ENCODE measurements around the gene CAMTA1.

CAMTA1 gene

DNA sequence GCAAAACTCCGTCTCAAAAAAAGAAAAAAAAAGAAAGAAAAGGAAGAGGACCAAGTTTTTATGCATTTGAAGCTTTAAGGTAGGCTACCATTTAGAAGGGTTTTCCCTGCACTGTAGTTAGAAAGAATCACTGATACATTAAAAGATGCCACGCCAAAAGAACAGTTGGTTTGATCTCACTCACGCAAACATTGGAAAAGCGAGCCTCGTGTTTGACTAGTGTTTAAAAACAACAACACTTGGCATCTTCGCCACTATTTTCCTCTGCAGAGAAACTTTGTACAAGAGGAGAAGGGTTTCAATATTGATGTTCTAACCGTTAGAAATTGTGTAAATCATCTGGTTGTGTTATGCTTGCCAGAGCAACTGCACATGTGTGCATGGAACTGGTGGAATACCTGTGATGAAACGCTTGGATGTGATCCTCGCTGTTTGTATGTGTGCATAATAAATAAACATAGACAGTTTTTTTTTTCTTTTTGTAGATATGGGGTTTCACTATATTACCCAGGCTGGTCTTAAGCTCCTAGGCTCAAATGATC, 24.0 kb upstream of the CAMTA1 start:
- H3K27me3 ChIP-seq (ENCODE audit: low read depth, low read length) = no peaks in the 10 kb centered on the region
- no peak overlapping the region for H3K27ac ChIP-seq (ENCODE audit: low read length)
- H3K4me1 ChIP-seq (ENCODE audit: control insufficient read depth in 1 of 2, insufficient read depth in 2 of 2, low read length in 2 of 2) = no peaks in the 10 kb centered on the region
- H3K9me3 ChIP-seq (ENCODE audit: control insufficient read depth in 1 of 2, low read length in 2 of 2) = no peaks in the 10 kb centered on the region
- H3K4me3 ChIP-seq (ENCODE audit: low read depth in 1 of 2, low read length in 2 of 2) = no peak overlapping the region
- H3K36me3 ChIP-seq (ENCODE audit: control insufficient read depth in 1 of 2, insufficient read depth in 2 of 2, low read length in 2 of 2) = no peaks in the 10 kb centered on the region

DNA sequence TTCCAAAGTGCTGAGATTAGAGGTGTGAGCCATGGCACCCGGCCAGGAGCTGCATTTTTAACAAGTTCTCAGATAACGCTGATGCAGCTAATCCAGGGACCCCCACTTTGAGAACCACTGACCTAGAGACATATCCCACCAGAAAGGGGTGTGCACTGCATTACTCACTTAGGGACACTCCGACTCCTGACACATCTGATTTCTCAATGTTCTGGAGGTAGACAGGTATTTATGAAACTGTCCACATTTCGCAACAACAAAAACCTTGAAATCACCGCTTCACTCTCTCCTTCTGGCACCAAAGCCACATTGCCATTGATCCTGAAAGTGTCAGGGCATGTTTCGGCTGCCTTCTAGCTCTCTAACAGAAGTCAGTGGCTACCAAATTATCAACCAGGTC, 23.2 kb upstream of the CAMTA1 start:
- Histone ChIP-seq H3K4me3 (ENCODE audit: low read depth in 1 of 2, low read length in 2 of 2) (no peak overlapping the region), H3K4me1 (ENCODE audit: control insufficient read depth in 1 of 2, insufficient read depth in 2 of 2, low read length in 2 of 2) (no peaks in the 10 kb centered on the region), H3K36me3 (ENCODE audit: control insufficient read depth in 1 of 2, insufficient read depth in 2 of 2, low read length in 2 of 2) (no peaks in the 10 kb centered on the region), H3K27ac (ENCODE audit: low read length) (no peak overlapping the region), H3K27me3 (ENCODE audit: low read depth, low read length) (no peaks in the 10 kb centered on the region), H3K9me3 (ENCODE audit: control insufficient read depth in 1 of 2, low read length in 2 of 2) (no peaks in the 10 kb centered on the region)

- Histone ChIP-seq H3K9me3 (ENCODE audit: control insufficient read depth in 1 of 2, low read length in 2 of 2) (no peaks in the 10 kb centered on the region), H3K36me3 (ENCODE audit: control insufficient read depth in 1 of 2, insufficient read depth in 2 of 2, low read length in 2 of 2) (no peaks in the 10 kb centered on the region), H3K27me3 (ENCODE audit: low read depth, low read length) (no peaks in the 10 kb centered on the region), H3K27ac (ENCODE audit: low read length) (no peak overlapping the region), H3K4me1 (ENCODE audit: control insufficient read depth in 1 of 2, insufficient read depth in 2 of 2, low read length in 2 of 2) (peaks cover 0 to 14% of the 10 kb centered on the region in 2 donors), H3K4me3 (ENCODE audit: low read depth in 1 of 2, low read length in 2 of 2) (no peak overlapping the region)
These were observed 14.4 kb upstream of the CAMTA1 start for GRCh38 chr1:6770751-6771440.

GRCh38 chr1:6771441-6771769, 13.8 kb upstream of the CAMTA1 start:
- H3K36me3 ChIP-seq (ENCODE audit: control insufficient read depth in 1 of 2, insufficient read depth in 2 of 2, low read length in 2 of 2) = no peaks in the 10 kb centered on the region
- H3K27ac ChIP-seq (ENCODE audit: low read length) = no peak overlapping the region
- no peaks in the 10 kb centered on the region for H3K27me3 ChIP-seq (ENCODE audit: low read depth, low read length)
- H3K9me3 ChIP-seq (ENCODE audit: control insufficient read depth in 1 of 2, low read length in 2 of 2) = no peaks in the 10 kb centered on the region
- peaks cover 0 to 14% of the 10 kb centered on the region in 2 donors for H3K4me1 ChIP-seq (ENCODE audit: control insufficient read depth in 1 of 2, insufficient read depth in 2 of 2, low read length in 2 of 2)
- H3K4me3 ChIP-seq (ENCODE audit: low read depth in 1 of 2, low read length in 2 of 2) = no peak overlapping the region

DNA sequence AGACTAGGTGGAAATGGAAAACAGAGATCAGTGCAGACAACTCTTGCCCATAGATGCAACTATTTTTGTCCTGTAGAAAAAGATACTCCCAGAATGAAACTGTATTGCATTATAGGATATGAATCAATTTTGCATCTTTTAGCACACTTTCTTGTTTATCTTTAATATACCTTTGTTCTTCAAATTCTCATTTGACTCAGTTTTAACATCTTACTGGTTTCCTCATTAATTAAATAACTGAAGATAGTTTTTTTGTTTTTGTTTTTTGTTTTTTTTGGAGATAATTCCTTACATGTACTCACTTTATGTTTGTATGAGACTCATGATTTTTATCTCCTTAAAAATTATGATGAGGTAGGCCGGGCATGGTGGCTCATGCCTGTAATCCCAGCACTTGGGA, 10.9 kb upstream of the CAMTA1 start:
- Histone ChIP-seq H3K4me3 (ENCODE audit: low read depth in 1 of 2, low read length in 2 of 2) (no peak overlapping the region), H3K9me3 (ENCODE audit: control insufficient read depth in 1 of 2, low read length in 2 of 2) (no peaks in the 10 kb centered on the region), H3K4me1 (ENCODE audit: control insufficient read depth in 1 of 2, insufficient read depth in 2 of 2, low read length in 2 of 2) (peaks cover 0 to 14% of the 10 kb centered on the region in 2 donors), H3K27ac (ENCODE audit: low read length) (no peak overlapping the region), H3K36me3 (ENCODE audit: control insufficient read depth in 1 of 2, insufficient read depth in 2 of 2, low read length in 2 of 2) (no peaks in the 10 kb centered on the region), H3K27me3 (ENCODE audit: low read depth, low read length) (no peaks in the 10 kb centered on the region)

- Histone ChIP-seq H3K9me3 (ENCODE audit: control insufficient read depth in 1 of 2, low read length in 2 of 2) (no peaks in the 10 kb centered on the region), H3K27me3 (ENCODE audit: low read depth, low read length) (no peaks in the 10 kb centered on the region), H3K36me3 (ENCODE audit: control insufficient read depth in 1 of 2, insufficient read depth in 2 of 2, low read length in 2 of 2) (no peaks in the 10 kb centered on the region), H3K4me3 (ENCODE audit: low read depth in 1 of 2, low read length in 2 of 2) (no peak overlapping the region), H3K4me1 (ENCODE audit: control insufficient read depth in 1 of 2, insufficient read depth in 2 of 2, low read length in 2 of 2) (peaks cover 0 to 14% of the 10 kb centered on the region in 2 donors), H3K27ac (ENCODE audit: low read length) (no peak overlapping the region)
These were observed 9.8 kb upstream of the CAMTA1 start for GRCh38 chr1:6775261-6776043.

DNA sequence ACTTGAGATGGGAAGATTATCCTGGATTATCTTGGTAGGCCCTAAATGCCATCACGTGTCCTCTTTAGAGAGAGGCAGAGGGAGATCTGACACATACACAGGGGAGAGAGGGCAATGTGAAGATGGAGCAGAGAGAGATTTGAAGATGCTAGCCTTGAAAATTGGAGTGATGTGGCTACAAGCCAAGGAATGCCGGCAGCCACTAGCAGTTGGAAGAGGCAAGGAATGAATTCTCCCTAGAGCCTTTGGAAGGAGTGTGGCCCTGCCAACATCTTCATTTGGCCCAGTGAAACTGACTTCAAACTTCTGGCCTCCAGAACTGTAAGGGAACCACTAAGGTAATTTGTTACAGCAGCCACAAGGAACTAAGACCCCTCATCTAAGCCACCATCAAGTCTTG, 8.9 kb upstream of the CAMTA1 start:
- H3K4me3 ChIP-seq (ENCODE audit: low read depth in 1 of 2, low read length in 2 of 2) = no peak overlapping the region
- H3K27me3 ChIP-seq (ENCODE audit: low read depth, low read length) = no peaks in the 10 kb centered on the region
- H3K27ac ChIP-seq (ENCODE audit: low read length) = no peak overlapping the region
- H3K4me1 ChIP-seq (ENCODE audit: control insufficient read depth in 1 of 2, insufficient read depth in 2 of 2, low read length in 2 of 2) = peaks cover 0 to 4% of the 10 kb centered on the region in 2 donors
- no peaks in the 10 kb centered on the region for H3K36me3 ChIP-seq (ENCODE audit: control insufficient read depth in 1 of 2, insufficient read depth in 2 of 2, low read length in 2 of 2)
- H3K9me3 ChIP-seq (ENCODE audit: control insufficient read depth in 1 of 2, low read length in 2 of 2) = no peaks in the 10 kb centered on the region

- no peaks in the 10 kb centered on the region for H3K36me3 ChIP-seq (ENCODE audit: control insufficient read depth in 1 of 2, insufficient read depth in 2 of 2, low read length in 2 of 2)
- H3K27me3 ChIP-seq (ENCODE audit: low read depth, low read length) = no peaks in the 10 kb centered on the region
- no peak overlapping the region for H3K27ac ChIP-seq (ENCODE audit: low read length)
- no peak overlapping the region for H3K4me3 ChIP-seq (ENCODE audit: low read depth in 1 of 2, low read length in 2 of 2)
- H3K9me3 ChIP-seq (ENCODE audit: control insufficient read depth in 1 of 2, low read length in 2 of 2) = no peaks in the 10 kb centered on the region
- no peaks in the 10 kb centered on the region for H3K4me1 ChIP-seq (ENCODE audit: control insufficient read depth in 1 of 2, insufficient read depth in 2 of 2, low read length in 2 of 2)
These were observed 8.4 kb upstream of the CAMTA1 start for GRCh38 chr1:6776895-6777294.

DNA sequence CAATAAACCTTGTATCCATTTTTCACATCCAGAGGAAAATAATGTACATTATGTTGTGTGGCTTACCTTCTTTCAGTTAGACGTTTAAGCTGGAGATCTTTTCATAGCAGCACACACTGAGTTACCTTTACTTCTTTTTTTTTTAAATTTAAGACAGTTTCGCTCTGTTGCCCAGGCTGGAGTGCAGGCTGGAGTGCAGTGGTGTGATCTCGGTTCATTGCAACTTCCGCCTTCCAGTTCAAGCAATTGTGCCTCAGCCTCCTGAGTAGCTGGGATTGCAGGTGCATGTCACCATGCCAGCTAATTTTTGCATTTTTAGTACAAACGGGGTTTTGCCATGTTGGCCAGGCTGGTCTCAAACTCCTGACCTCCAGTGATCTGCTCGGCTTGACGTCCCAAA, 7.4 kb upstream of the CAMTA1 start:
- no peaks in the 10 kb centered on the region for H3K27me3 ChIP-seq (ENCODE audit: low read depth, low read length)
- no peak overlapping the region for H3K4me3 ChIP-seq (ENCODE audit: low read depth in 1 of 2, low read length in 2 of 2)
- H3K9me3 ChIP-seq (ENCODE audit: control insufficient read depth in 1 of 2, low read length in 2 of 2) = no peaks in the 10 kb centered on the region
- no peaks in the 10 kb centered on the region for H3K4me1 ChIP-seq (ENCODE audit: control insufficient read depth in 1 of 2, insufficient read depth in 2 of 2, low read length in 2 of 2)
- H3K36me3 ChIP-seq (ENCODE audit: control insufficient read depth in 1 of 2, insufficient read depth in 2 of 2, low read length in 2 of 2) = no peaks in the 10 kb centered on the region
- no peak overlapping the region for H3K27ac ChIP-seq (ENCODE audit: low read length)

DNA sequence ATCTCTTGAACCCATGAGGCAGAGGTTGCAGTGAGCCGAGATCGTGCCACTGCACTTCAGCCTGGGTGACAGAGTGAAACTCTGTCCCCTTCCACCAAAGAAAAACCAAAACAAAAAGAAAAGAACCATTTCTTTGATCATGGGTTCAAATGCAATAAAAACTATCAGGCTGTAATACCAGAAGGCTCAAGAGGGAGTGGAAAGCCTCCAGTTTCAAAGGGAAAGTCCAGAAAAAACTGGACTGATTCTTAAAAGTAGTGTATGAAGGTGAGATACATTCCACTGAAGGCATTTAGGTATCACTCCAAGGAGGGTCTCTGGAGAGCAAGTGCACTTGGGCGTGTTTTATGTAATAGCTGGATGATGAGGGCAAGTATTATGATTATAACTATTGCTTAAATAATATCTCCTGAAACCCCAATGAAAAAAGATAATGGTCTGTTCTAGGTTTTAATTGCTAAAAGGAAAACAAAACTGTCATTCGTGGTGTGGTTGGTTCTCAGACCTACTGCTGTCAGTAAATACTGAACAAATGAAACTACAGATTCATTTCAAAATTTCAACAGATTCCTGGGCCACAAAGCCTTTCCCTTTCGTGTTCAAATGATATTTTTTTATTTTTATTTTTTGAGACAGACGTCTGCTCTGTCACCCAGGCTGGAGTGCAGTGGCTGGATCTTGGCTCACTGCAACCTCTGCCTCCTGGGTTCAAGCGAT, 6.0 kb upstream of the CAMTA1 start:
- Histone ChIP-seq H3K27me3 (ENCODE audit: low read depth, low read length) (no peaks in the 10 kb centered on the region), H3K27ac (ENCODE audit: low read length) (no peak overlapping the region), H3K9me3 (ENCODE audit: control insufficient read depth in 1 of 2, low read length in 2 of 2) (no peaks in the 10 kb centered on the region), H3K4me1 (ENCODE audit: control insufficient read depth in 1 of 2, insufficient read depth in 2 of 2, low read length in 2 of 2) (peaks cover 0 to 7% of the 10 kb centered on the region in 2 donors), H3K36me3 (ENCODE audit: control insufficient read depth in 1 of 2, insufficient read depth in 2 of 2, low read length in 2 of 2) (peaks cover 0 to 3% of the 10 kb centered on the region in 2 donors), H3K4me3 (ENCODE audit: low read depth in 1 of 2, low read length in 2 of 2) (no peak overlapping the region)

DNA sequence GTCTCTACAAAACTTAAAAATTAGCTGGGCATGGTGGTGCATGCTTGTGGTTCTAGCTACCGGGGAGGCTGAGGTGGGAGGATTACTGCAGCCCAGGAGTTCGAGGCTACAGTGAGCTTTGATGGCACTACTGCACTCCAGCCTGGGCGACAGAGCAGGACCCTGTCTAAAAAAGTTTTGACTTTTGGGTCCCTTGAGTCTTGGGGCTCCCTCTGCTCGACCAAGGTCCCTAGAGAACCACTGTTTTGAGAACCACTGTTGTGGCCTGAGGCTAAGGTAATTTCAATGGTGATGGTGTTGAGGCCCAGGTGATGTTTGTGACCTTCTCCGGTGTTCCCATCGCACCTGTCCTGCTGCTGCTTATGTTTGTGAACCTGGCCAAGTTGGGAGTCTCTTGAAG, 3.1 kb upstream of the CAMTA1 start:
- Histone ChIP-seq H3K4me1 (ENCODE audit: control insufficient read depth in 1 of 2, insufficient read depth in 2 of 2, low read length in 2 of 2) (peaks cover 0 to 17% of the 10 kb centered on the region in 2 donors), H3K27me3 (ENCODE audit: low read depth, low read length) (no peaks in the 10 kb centered on the region), H3K4me3 (ENCODE audit: low read depth in 1 of 2, low read length in 2 of 2) (no peak overlapping the region), H3K27ac (ENCODE audit: low read length) (no peak overlapping the region), H3K36me3 (ENCODE audit: control insufficient read depth in 1 of 2, insufficient read depth in 2 of 2, low read length in 2 of 2) (peaks cover 0 to 4% of the 10 kb centered on the region in 2 donors), H3K9me3 (ENCODE audit: control insufficient read depth in 1 of 2, low read length in 2 of 2) (no peaks in the 10 kb centered on the region)

All from muscle layer of duodenum (tissue), 2 donors.